CD4-positive, alpha-beta T cell treated with Interleukin-1 beta for 1 hour (primary cell): ENCODE data around the gene UXS1.

Experiments used
- DNase-seq, 2 donors: peaks; one replicate each; pipeline ENCODE4 v3.0.0-alpha.2; 2020 to 2022

The UXS1 gene

GRCh38 chr2:106127776-106128268 is 66.3 kb downstream of the UXS1 start:
- no peak for DNase-seq

DNA sequence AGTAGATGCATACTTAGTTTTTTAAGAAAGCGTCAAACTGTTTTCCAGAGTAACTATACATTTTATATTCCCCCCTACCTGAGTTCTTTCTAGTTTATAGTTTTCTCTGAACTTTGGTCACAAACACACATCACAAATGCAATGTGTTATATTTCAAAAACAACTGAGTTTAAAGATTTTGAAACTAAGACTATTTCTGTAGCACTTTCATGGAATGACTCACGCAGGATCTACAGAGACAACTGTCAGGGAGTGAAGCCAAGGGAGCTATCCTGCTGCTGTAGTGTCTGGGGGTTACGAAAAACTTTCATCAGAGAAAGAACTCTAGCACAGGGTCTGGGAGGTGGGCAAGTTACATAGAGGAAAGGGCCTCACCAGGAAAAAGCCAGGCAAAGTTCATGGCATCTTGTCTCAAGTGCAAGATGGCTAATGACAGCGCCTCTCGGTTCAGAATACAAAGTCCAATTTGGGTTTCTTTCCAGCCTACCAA is 66.8 kb downstream of the UXS1 start:
- DNase-seq: no peak

DNA sequence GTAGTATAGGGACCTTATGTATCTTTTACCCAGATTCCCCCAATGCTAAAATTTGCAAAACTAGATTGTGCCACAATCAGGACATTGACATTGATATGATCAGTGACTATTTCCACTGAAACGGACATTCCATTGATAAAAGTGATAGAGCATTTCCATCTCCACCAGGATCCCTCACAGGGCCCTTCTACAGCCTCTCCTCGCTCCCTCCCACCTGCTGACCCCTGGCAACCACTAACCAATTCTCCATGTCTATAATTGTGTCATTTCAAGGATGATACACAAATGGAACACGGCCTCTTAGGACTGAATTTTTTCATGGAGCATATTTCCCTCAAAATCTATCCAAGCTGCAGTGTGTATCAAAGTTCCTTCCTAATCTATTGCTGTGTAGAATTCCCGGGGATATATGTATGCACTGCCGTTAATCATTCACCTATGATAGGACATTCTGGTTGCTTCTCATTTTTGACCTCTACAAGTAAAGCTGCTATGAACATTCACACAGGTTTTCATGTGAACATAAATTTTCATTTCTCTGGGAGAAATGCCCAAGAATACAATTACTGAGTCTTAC is 67.3 kb downstream of the UXS1 start:
- no peak for DNase-seq

DNA sequence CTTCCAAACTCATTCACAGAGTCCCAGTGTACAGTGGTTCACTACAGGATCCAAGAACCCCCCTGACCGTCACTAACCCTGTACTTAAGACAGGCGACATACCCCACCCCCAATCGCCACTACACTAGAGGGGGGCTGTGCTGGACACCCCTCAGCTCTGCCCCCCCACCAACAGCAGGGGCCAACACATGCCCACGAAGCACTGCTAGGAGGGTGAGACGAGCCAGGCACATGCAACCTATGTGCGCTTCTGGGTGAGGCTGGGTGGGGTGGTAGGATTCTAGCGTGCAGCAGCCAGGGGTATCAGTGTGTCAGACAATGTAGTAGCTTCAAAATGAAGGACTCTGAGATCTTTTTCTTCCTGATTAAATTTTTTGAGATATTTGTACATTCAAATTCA is 67.8 kb downstream of the UXS1 start:
- no peak for DNase-seq

GRCh38 chr2:106124905-106125549 is 69.1 kb downstream of the UXS1 start:
- DNase-seq: no peak

- DNase-seq: no peak
These were observed 69.9 kb downstream of the UXS1 start for GRCh38 chr2:106124106-106124756.

- DNase-seq: no peak
These were observed 71.9 kb downstream of the UXS1 start for GRCh38 chr2:106122157-106122556.

DNA sequence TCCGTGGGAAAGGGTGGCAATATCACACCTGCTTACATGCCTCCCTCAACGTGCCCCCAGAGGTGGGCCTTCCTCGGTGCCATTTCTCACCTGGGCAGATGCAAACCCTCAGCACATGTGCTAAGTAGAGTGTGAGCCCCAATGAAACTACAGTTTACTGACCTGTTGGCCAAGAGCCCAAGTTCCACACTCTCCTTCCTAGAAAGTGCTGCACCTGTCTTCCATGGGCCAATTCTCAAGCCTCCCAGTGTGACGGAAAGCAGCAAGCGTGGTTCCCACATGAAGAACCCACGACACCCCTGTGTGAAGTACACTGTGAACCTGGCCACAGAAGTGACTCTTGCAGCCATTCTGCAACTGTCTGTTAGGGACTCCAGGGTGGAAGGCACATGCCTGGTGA is 73.7 kb downstream of the UXS1 start:
- no peak for DNase-seq

DNA sequence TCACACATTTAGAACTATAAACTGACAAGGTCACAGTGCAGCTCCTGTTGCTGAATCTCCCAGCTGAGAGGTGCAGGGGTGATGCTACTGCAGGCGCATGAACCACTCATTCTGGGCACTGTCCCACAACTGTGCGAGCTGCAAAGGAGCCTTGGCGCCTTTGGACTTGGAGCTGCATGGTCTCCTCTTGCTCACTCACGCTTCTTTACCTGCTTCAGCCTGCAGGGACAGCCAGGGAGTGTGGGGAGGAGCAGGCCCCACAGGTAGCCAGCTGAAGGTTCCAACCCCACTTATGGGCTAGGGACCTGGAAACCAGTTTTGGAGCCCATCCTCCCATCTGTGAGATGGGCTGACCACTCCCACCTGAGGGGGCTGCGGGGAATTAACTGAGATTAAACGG is 75.0 kb downstream of the UXS1 start:
- no peak for DNase-seq

- no peak for DNase-seq
These were observed 76.0 kb downstream of the UXS1 start for GRCh38 chr2:106117882-106118684.

- DNase-seq: no peak
These were observed 76.8 kb downstream of the UXS1 start for GRCh38 chr2:106117347-106117746.

DNA sequence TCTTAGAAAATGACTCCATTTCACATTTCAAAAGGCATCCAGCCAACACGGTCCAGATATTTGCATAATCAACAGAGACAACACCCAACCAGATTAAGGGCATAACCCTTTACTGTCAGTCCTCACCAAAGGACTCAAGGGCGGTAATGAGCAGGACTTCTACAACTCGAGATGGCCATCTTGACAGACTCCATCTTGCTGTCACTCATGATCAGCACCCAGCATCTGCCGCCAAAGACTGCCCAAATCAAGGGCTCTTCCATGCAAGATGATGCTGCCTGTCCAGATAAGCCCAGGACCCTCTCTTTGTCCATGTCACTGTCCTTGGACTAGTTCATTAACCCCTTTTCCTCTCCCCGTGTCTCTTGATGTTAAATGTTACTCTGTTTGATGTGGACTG is 77.9 kb downstream of the UXS1 start:
- DNase-seq: no peak

DNA sequence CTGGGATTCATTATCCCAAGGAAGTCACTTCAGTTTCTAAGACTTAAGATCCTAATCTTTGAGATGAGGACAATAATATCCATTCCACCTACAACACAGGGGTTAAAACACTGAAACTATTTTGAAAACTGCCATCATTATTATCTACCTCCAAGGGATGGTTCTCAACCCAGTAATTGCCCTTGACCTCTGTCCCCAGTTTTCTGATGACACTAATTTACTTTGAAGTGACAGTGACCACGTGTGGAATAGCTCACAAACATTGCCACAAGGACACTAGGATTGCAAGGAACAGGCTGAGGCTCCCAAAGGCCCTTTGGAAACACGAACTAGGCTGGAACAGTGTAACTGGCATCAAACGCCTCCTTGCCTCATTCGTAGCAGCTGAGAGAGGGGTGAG is 78.4 kb downstream of the UXS1 start:
- no peak for DNase-seq

DNA sequence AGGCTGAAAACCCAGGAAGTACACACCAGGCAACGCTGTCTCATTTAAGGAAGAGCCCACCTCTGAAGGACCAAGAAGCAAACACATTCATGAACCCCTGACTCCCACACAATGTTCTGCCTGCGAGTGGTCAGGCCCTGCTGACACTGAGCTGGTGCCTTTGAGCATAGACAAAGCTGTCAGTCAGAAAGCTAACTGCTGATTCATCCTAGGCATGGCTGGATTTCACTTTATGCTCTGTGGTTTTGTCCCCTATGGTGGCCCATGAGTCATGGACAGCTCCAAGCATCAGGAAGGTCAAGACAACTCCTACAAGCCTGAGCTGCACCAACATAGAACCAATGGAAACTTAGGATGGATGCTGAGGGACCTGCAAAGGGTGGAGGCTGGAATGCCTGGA is 78.9 kb downstream of the UXS1 start:
- DNase-seq: no peak

DNA sequence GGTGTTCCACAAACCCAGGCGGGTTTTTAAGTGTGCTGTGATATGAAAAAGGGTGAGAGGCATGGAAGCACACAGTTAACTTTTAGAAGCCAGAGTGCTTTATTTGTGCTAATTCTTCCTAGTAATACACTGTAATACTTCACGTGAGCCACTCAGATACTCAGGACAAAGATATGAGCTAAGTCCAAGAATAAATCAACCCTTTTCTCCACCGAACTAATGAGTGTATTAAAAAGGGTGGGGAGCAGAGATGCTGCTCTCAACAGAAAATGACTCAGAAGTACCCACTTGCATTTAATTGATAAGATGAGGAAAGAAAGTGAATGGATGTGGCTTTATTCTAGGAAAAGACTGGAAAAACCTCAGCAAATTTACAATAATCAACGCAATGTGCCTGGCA is 79.9 kb downstream of the UXS1 start:
- DNase-seq: no peak

DNA sequence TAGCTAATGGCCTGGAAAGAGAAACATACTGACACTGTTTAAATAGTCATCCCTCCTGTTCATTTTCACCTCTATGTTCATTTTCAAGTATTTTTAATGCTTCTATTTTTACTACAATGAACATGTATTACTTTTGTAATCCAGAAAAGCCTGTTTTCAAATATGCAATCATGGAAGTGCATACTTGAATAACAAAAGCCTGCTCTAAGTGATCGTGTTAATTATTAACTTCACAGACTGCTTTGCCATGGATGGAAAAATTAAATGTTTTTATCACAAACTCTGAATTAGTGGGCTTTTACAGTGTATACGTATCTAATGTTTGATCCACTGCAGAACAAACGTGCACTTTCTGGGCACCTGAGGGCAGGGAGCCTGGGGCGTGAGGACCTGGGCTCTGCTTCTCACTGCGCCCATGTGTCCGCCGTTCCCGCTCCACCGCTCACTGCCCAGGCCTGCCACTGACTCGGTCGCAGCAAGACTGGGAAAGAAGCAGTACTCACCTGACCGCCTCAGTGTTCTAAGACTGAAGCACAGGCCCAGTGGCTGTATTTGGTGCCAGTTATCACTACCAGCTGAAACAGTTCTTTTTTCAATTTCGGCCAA is 80.6 kb downstream of the UXS1 start:
- DNase-seq: no peak

- no peak for DNase-seq
These were observed 82.1 kb downstream of the UXS1 start for GRCh38 chr2:106111882-106112571.

DNA sequence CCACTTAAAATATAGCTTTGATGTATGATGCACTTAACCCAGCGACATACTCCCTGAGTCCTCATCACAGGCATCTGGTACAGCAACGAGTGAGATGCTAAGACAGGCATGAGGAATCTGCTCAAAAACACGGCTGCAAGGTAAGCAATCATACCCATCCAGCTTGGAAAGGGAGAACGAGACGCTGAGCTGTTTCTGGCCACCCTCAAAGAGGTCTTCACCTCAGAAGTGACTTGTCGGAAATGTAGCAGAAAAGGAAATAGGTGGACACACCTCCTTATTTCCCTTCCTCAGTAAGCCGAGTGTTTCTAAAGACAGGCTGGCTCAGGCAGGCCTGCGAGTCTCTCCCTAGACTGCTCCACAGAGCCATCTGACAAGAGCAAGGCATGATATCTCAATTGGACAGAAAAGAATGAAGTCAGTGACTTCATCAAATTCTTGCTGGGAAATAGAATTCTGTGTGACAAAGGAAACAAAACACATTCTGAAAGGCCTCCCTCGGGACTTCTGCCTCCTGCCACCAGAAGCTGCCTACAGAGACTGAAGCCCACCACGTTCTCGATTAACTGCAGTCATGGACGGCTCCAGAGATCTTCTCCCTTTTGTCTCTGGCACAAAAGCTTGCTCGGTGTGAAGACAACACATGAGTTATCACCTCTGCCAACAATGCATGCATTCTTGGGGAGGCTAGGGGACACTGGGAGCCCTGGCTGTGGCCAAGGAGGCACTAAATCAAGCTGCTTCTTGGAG is 84.3 kb downstream of the UXS1 start:
- DNase-seq: no peak

DNA sequence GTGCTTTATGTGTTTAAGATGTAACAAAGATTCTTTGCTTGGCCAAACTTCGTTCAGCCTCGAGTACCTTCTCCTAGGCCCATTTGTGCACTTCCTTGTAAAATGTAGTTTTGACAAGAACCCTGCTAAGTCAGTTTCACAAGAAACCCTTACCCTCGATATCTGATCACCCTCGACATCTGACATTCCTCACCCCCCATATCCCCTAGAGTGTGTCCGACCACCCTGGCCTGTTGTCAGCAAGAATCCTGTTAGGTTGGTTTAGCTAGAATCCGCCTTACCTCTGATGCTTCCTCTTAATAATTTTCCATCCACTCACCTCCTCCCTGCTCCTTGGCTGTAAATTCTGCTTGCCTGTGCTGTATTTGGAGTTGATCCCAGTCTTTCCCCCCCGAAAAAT is 85.3 kb downstream of the UXS1 start:
- no peak for DNase-seq

DNA sequence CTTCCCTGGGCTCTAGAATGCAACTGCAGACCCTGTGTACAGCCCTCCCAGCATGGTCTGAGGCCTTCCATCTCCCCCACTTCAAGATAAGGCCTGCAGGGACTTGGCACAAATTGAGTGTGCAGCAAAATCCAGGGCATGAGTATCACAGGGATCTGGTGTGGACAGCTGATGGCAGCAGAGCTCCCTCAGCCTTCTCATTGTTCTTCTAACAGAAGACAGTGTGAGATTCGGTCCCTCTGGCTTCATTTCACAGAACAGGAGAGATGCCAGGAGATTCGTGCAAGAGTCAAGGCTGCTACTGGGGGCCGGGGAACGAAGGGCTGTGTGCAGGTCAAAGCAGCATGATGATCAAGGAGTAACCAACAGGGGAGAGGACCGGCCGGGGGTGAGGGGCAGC is 85.8 kb downstream of the UXS1 start:
- DNase-seq: no peak

GRCh38 chr2:106107509-106108131 is 86.5 kb downstream of the UXS1 start:
- peak in 1 of 2 donors; percentile 31 for DNase-seq
